Measurements from ENCODE around the gene CNFN. TPM values are rescaled to one million over a fixed set of nuclear protein-coding genes. Genes with fewer than 3 reads are reported as not detected.

Gene CNFN
- total RNA-seq, 1 experiment from 2014 or later = 7.1 TPM

- WGBS (ENCODE audit: extremely low coverage, insufficient read length, low lambda C conversion rate) = no CpG with 5 or more reads among the region's 18 CpGs
- Histone ChIP-seq H3K23me2 (ENCODE audit: insufficient read length, low read depth, low read length, poor library complexity, severe bottlenecking) (no peaks in the 10 kb centered on the region), H3K79me2 (ENCODE audit: insufficient read depth, low read length) (no peaks in the 10 kb centered on the region), H2BK5ac (ENCODE audit: insufficient read length, low read length) (no peak overlapping the region), H3K27ac (ENCODE audit: insufficient read length, low read depth, low read length) (no peak overlapping the region), H2BK15ac (ENCODE audit: low read depth, low read length) (no peak overlapping the region), H3K4me2 (ENCODE audit: insufficient read depth, insufficient read length, low read length) (no peak overlapping the region), H3K18ac (ENCODE audit: insufficient read length, low read depth, low read length) (no peak overlapping the region), H3K27me3 (ENCODE audit: insufficient read depth, low read length) (no peaks in the 10 kb centered on the region), H4K91ac (ENCODE audit: insufficient read length, low read depth, low read length) (no peak overlapping the region), H3K4me1 (ENCODE audit: insufficient read depth, low read length) (no peaks in the 10 kb centered on the region), H2BK20ac (ENCODE audit: low read depth, low read length, poor library complexity, severe bottlenecking) (no peak overlapping the region), H2AFZ (ENCODE audit: low read length) (no peak overlapping the region), H2BK120ac (ENCODE audit: low read depth, low read length, poor library complexity, severe bottlenecking) (no peak overlapping the region), H3K23ac (ENCODE audit: insufficient read length, low read depth, low read length) (no peak overlapping the region), H3K9me3 (ENCODE audit: control insufficient read depth, low read depth, low read length) (no peaks in the 10 kb centered on the region), H4K5ac (ENCODE audit: insufficient read length, low read depth, low read length) (no peak overlapping the region), H4K8ac (replicated peaks; ENCODE audit: insufficient read length, low read depth, low read length) (no peak overlapping the region), H3K79me1 (ENCODE audit: insufficient read depth, low read depth, low read length, poor library complexity, severe bottlenecking) (no peaks in the 10 kb centered on the region), H3K4ac (ENCODE audit: low read depth, low read length) (no peak overlapping the region), H3T11ph (ENCODE audit: low read length) (no peak overlapping the region), H4K20me1 (ENCODE audit: control insufficient read depth, insufficient read depth, insufficient read length) (no peaks in the 10 kb centered on the region), H3K9ac (ENCODE audit: extremely low read depth, insufficient read length, low read length) (no peak overlapping the region), H2BK12ac (ENCODE audit: insufficient read length, low read depth, low read length) (no peak overlapping the region), H3K56ac (ENCODE audit: insufficient read length, low read depth, low read length) (no peak overlapping the region), H3K14ac (ENCODE audit: insufficient read depth, low read length) (no peak overlapping the region), H2AK5ac (ENCODE audit: insufficient read length, low read length) (no peak overlapping the region)
- peaks cover 5 to 31% (median 20%) of the 10 kb centered on the region in 3 experiments; a peak in 6 of 7 replicates for H3K36me3 Mint-ChIP-seq (ENCODE audit: insufficient read depth in 1 of 3, low read depth in 3 of 3)
- no peak overlapping the region for H3K27ac Mint-ChIP-seq
- no peaks in the 10 kb centered on the region for H3K27me3 Mint-ChIP-seq (ENCODE audit: low read depth)
- H3K4me3 Mint-ChIP-seq = no peak overlapping the region
- TF ChIP-seq, protein P1, sequence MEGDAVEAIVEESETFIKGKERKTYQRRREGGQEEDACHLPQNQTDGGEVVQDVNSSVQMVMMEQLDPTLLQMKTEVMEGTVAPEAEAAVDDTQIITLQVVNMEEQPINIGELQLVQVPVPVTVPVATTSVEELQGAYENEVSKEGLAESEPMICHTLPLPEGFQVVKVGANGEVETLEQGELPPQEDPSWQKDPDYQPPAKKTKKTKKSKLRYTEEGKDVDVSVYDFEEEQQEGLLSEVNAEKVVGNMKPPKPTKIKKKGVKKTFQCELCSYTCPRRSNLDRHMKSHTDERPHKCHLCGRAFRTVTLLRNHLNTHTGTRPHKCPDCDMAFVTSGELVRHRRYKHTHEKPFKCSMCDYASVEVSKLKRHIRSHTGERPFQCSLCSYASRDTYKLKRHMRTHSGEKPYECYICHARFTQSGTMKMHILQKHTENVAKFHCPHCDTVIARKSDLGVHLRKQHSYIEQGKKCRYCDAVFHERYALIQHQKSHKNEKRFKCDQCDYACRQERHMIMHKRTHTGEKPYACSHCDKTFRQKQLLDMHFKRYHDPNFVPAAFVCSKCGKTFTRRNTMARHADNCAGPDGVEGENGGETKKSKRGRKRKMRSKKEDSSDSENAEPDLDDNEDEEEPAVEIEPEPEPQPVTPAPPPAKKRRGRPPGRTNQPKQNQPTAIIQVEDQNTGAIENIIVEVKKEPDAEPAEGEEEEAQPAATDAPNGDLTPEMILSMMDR (conservative IDR thresholded peaks at IDR 0.05) = no peak
- no peaks in the 10 kb centered on the region for H3K4me1 Mint-ChIP-seq
- no peak for DNase-seq
- no peaks in the 10 kb centered on the region for H3K9me3 Mint-ChIP-seq
Observed at GRCh38 chr19:42344336-42344893, 45.7 kb downstream of the CNFN start.

All from H9 (cell line).